SKM-1 treated with dmso at 0.1 percent for 144 hours (cell line): ENCODE data around the gene ADAMTS8.

Experiments
- DNase-seq: peaks from one replicate; lab custom pipeline; 2025; ENCODE audit not compliant: unreplicated experiment; lab: John Stamatoyannopoulos, UW

The ADAMTS8 gene

GRCh38 chr11:130399196-130399595 is 29.2 kb downstream of the ADAMTS8 start:
- no peak for DNase-seq

- DNase-seq: no peak
Measured at GRCh38 chr11:130397780-130398179, 30.6 kb downstream of the ADAMTS8 start.

- DNase-seq: no peak
Measured at GRCh38 chr11:130396965-130397364, 31.4 kb downstream of the ADAMTS8 start.

GRCh38 chr11:130394615-130395014 is 33.8 kb downstream of the ADAMTS8 start:
- DNase-seq: no peak

- DNase-seq: no peak
Measured at GRCh38 chr11:130391711-130392110, 36.7 kb downstream of the ADAMTS8 start.

- no peak for DNase-seq
Measured at GRCh38 chr11:130390071-130390758, 38.2 kb downstream of the ADAMTS8 start.

GRCh38 chr11:130389335-130389935 is 39.0 kb downstream of the ADAMTS8 start:
- DNase-seq: no peak

GRCh38 chr11:130388607-130389205 is 39.7 kb downstream of the ADAMTS8 start:
- no peak for DNase-seq

- no peak for DNase-seq
Measured at GRCh38 chr11:130386056-130386455, 42.4 kb downstream of the ADAMTS8 start.

GRCh38 chr11:130383344-130384211 is 44.8 kb downstream of the ADAMTS8 start:
- no peak for DNase-seq

- DNase-seq: no peak
Measured at GRCh38 chr11:130381317-130381716, 47.1 kb downstream of the ADAMTS8 start.

- no peak for DNase-seq
Measured at GRCh38 chr11:130380778-130381177, 47.6 kb downstream of the ADAMTS8 start.

GRCh38 chr11:130379276-130379675 is 49.1 kb downstream of the ADAMTS8 start:
- DNase-seq: no peak

GRCh38 chr11:130370845-130371590 is 57.4 kb downstream of the ADAMTS8 start:
- no peak for DNase-seq

- no peak for DNase-seq
Measured at GRCh38 chr11:130369713-130370112, 58.7 kb downstream of the ADAMTS8 start.

- DNase-seq: no peak
Measured at GRCh38 chr11:130369141-130369691, 59.2 kb downstream of the ADAMTS8 start.

GRCh38 chr11:130359419-130359818 is 69.0 kb downstream of the ADAMTS8 start:
- no peak for DNase-seq

GRCh38 chr11:130358398-130358797 is 70.0 kb downstream of the ADAMTS8 start:
- no peak for DNase-seq
